Spleen (tissue), 11 donors: Measurements from ENCODE around the gene FSIP1. TPM values are rescaled to one million over a fixed set of nuclear protein-coding genes. Genes with fewer than 3 reads are reported as not detected.

Source experiments
- DNase-seq: peaks from one replicate; pipeline ENCODE4 v3.0.0-alpha.2; 2020
- H3K27ac ChIP-seq, 8 donors: fragments of 200-600 bp; sonication (generic) in 7 of 8; 1 replicate in 4 of 8; 2 replicates in 4 of 8; pipeline versions ENCODE4 v1.5.0 to v1.8.0; 2016 to 2021; ENCODE audit warnings: inconsistent platforms in 4 of 8, mild to moderate bottlenecking in 4 of 8, moderate library complexity in 1 of 8
- H3K27me3 ChIP-seq, 7 donors: fragments of 200-600 bp; sonication (generic) in 6 of 7; replicated peaks in 1 of 7; 1 replicate in 4 of 7; 2 replicates in 3 of 7; pipeline versions ENCODE4 v1.5.0 to v1.8.0; 2016 to 2021; ENCODE audit warnings: inconsistent platforms in 3 of 7, mild to moderate bottlenecking in 1 of 7
- H3K36me3 ChIP-seq, 6 donors: fragments of 200-600 bp; sonication (generic) in 5 of 6; 1 replicate in 4 of 6; 2 replicates in 2 of 6; pipeline versions ENCODE4 v1.5.0 to v1.8.0; 2016 to 2021; ENCODE audit warnings: inconsistent platforms in 2 of 6
- H3K4me1 ChIP-seq, 6 donors: fragments of 200-600 bp; sonication (generic) in 5 of 6; 1 replicate in 3 of 6; 2 replicates in 3 of 6; pipeline versions ENCODE4 v1.5.0 to v1.8.0; 2016 to 2021; ENCODE audit warnings: inconsistent platforms in 3 of 6
- H3K4me3 ChIP-seq, 8 donors: fragments of 200-600 bp; sonication (generic) in 7 of 8; 1 replicate in 4 of 8; 2 replicates in 4 of 8; pipeline versions ENCODE4 v1.5.0 to v1.8.0; 2016 to 2021; ENCODE audit warnings: inconsistent platforms in 4 of 8, mild to moderate bottlenecking in 4 of 8, moderate library complexity in 2 of 8
- H3K9me3 ChIP-seq, 8 donors: fragments of 200-600 bp; sonication (generic) in 7 of 8; 1 replicate in 4 of 8; 2 replicates in 4 of 8; pipeline versions ENCODE4 v1.5.0 to v1.8.0; 2016 to 2021; ENCODE audit warnings: inconsistent platforms in 4 of 8
- CTCF ChIP-seq, 11 experiments: fragments of 200-600 bp in 7 of 11; fragments of 450-650 bp in 4 of 11; sonication (generic) in 4 of 11; IDR thresholded peaks in 8 of 11; conservative IDR thresholded peaks in 3 of 11; 1 replicate in 7 of 11; 2 replicates in 4 of 11; pipeline versions ENCODE4 v1.4.0 to v1.8.0; 2016 to 2021; ENCODE audit warnings: antibody characterized with exemption in 11 of 11, inconsistent platforms in 4 of 11, mild to moderate bottlenecking in 1 of 11
- POLR2A ChIP-seq, 3 donors: fragments of 450-650 bp; IDR thresholded peaks; one replicate each; pipeline ENCODE4 v1.5.1; 2017; ENCODE audit warnings: antibody characterized with exemption in 3 of 3, mild to moderate bottlenecking in 1 of 3
- POLR2AphosphoS5 ChIP-seq, 3 donors: sonication (generic); formaldehyde crosslinking; IDR thresholded peaks; one replicate each; pipeline ENCODE4 v1.5.1; 2017; ENCODE audit warnings: antibody characterized with exemption in 3 of 3
- WGBS, 5 donors: extraction: QIAGEN DNeasy Blood & Tissue Kit in 3 of 5; methylation state at CpG; one replicate each; pipeline versions ENCODE4 v1.1.5 to v1.1.7; 2013 to 2018; 5-methylcytosine and 5-hydroxymethylcytosine counted together
- intact Hi-C: fragments of 100-400 bp; cut with DNase I; formaldehyde crosslinking; loops from one replicate; pipeline ENCODE4 v1.15.0; 2023; ENCODE audit warnings: low total_unique reads
- polyA plus RNA-seq, 3 donors: library from polyadenylated mRNA; stranded (reverse); fragments of 200-250 nt; gene quantifications; one replicate each; pipeline ENCODE4 v1.2.1, GENCODE V29; 2013
- total RNA-seq, 7 donors: library from RNA; depleted of rRNA in 3 of 7; stranded (reverse); fragments of >200 nt in 3 of 7; fragmentation: NEBNext Ultra II Directional in 4 of 7; extraction: Animal tissue kit (Norgen Biotek cat#: 25700) in 4 of 7; gene quantifications; one replicate each; pipeline versions ENCODE4 v1.1.0 to v1.2.1, GENCODE V29; 2016 to 2021
- donor health status: healthy with polysubstance abuse.
- donor health status: DM: no; HTN: no; CAD: no; lungs with moderate emphysema.
- donor health status: DM: no; HTN: no; CAD: no.
- donor health status: Bipolar disorder and iron deficiency.
- donor health status: healthy.
- donor health status: DM: no; HTN: no; CAD: no.
- donor health status: DM: yes; HTN: yes; CAD: no.

FSIP1 gene
- total and polyA plus RNA-seq, 10 donors: 0.09 to 2.3 (median 0.45) TPM

- TF ChIP-seq POLR2A (IDR thresholded peaks at IDR 0.05) (no peak), CTCF (IDR thresholded peaks at IDR 0.05 in 8 of 11, conservative IDR thresholded peaks at IDR 0.05 in 3 of 11) (no peak), POLR2AphosphoS5 (IDR thresholded peaks at IDR 0.05) (no peak)
- H3K27me3 ChIP-seq: no peaks in the 10 kb centered on the region
- H3K27ac ChIP-seq: peak overlapping the region in 3 of 8 donors; percentile 82 to 92 (median 83)
- 87 to 98% (median 97%) methylated on average over 1 of the region's 1 CpG for WGBS, 5 donors
- no peak overlapping the region for H3K4me3 ChIP-seq
- H3K9me3 ChIP-seq: peaks cover 0 to 5% (median 0%) of the 10 kb centered on the region in 8 donors
- no peaks in the 10 kb centered on the region for H3K36me3 ChIP-seq
- no peak for DNase-seq
- intact Hi-C loops: no loop called here
- peaks cover 6 to 29% (median 19%) of the 10 kb centered on the region in 6 donors for H3K4me1 ChIP-seq
These were observed 160.7 kb downstream of the FSIP1 start for GRCh38 chr15:39621976-39622375.

- no peaks in the 10 kb centered on the region for H3K36me3 ChIP-seq
- 71 to 90% (median 84%) methylated on average over 1 of the region's 1 CpG for WGBS, 5 donors
- intact Hi-C loops: no loop called here
- H3K4me1 ChIP-seq: peaks cover 6 to 26% (median 19%) of the 10 kb centered on the region in 6 donors
- H3K9me3 ChIP-seq: peaks cover 0 to 1% (median 0%) of the 10 kb centered on the region in 8 donors
- no peak for DNase-seq
- no peaks in the 10 kb centered on the region for H3K27me3 ChIP-seq
- H3K4me3 ChIP-seq: no peak overlapping the region
- TF ChIP-seq POLR2A (IDR thresholded peaks at IDR 0.05) (no peak), POLR2AphosphoS5 (IDR thresholded peaks at IDR 0.05) (no peak), CTCF (IDR thresholded peaks at IDR 0.05 in 8 of 11, conservative IDR thresholded peaks at IDR 0.05 in 3 of 11) (no peak)
- H3K27ac ChIP-seq: peak overlapping the region in 2 of 8 donors; percentile 31 to 82
These were observed 161.4 kb downstream of the FSIP1 start for GRCh38 chr15:39621210-39621609.

- no peak overlapping the region for H3K4me3 ChIP-seq
- H3K27ac ChIP-seq: no peak overlapping the region
- no peaks in the 10 kb centered on the region for H3K27me3 ChIP-seq
- peaks cover 0 to 16% (median 10%) of the 10 kb centered on the region in 8 donors for H3K9me3 ChIP-seq
- H3K4me1 ChIP-seq: no peaks in the 10 kb centered on the region
- intact Hi-C loops: no loop called here
- H3K36me3 ChIP-seq: no peaks in the 10 kb centered on the region
- TF ChIP-seq POLR2A (IDR thresholded peaks at IDR 0.05) (no peak), POLR2AphosphoS5 (IDR thresholded peaks at IDR 0.05) (no peak), CTCF (IDR thresholded peaks at IDR 0.05 in 8 of 11, conservative IDR thresholded peaks at IDR 0.05 in 3 of 11) (no peak)
- DNase-seq: no peak
- WGBS, 5 donors: 62 to 83% (median 73%) methylated on average over 3 of the region's 3 CpGs
These were observed 164.4 kb downstream of the FSIP1 start for GRCh38 chr15:39618063-39618823.

GRCh38 chr15:39616731-39617455 lies 165.7 kb downstream of the FSIP1 start:
- intact Hi-C loops: no loop called here
- Histone ChIP-seq H3K27ac (no peak overlapping the region), H3K36me3 (no peaks in the 10 kb centered on the region), H3K27me3 (no peaks in the 10 kb centered on the region), H3K9me3 (peaks cover 0 to 25% (median 19%) of the 10 kb centered on the region in 8 donors), H3K4me3 (no peak overlapping the region), H3K4me1 (no peaks in the 10 kb centered on the region)
- TF ChIP-seq POLR2A (IDR thresholded peaks at IDR 0.05): no peak
- TF ChIP-seq CTCF (IDR thresholded peaks at IDR 0.05 in 8 of 11, conservative IDR thresholded peaks at IDR 0.05 in 3 of 11): no peak
- TF ChIP-seq POLR2AphosphoS5 (IDR thresholded peaks at IDR 0.05): no peak
- WGBS, 5 donors: 72 to 79% (median 78%) methylated on average over 6 of the region's 6 CpGs
- no peak for DNase-seq
